ENCODE measurements around the gene DCLK2. TPM values are rescaled to one million over a fixed set of nuclear protein-coding genes. Genes with fewer than 3 reads are reported as not detected.
A peak's percentile ranks its signal among the peaks of the same experiment; 100 is the strongest.

The DCLK2 gene
- total RNA-seq, 1 experiment from 2014 or later, result 1.2 TPM

DNA sequence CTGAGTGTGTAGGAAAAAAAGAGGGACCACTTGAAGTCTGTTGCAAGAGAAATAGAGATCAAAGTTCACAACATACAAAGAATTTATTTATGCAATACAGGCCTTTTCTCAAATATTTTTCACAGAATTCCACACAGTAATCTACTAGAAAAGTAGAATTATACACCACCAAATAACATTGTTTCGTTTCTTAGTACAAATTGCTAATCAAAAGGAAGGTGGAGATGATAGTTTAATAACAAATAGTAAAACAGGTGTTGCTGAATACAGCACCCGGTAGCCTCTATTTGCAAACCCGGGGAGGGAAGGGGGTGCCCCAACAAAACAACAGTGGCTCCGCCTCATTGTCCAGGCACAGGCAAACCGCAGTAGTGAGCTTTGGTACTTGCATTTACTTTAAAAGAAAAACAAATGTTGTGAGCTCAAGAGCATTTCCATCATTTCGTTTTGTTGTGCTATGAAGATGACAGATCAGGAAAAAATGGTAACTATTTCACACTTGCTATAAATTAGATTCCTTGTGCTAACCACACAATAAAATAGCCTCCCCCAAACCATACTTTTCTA lies 186.4 kb downstream of the DCLK2 start:
- ChIA-PET POLR2A (ENCODE audit: unreplicated experiment) (no interaction called here), CTCF (no interaction called here)
- Histone ChIP-seq H3K27me3 (ENCODE audit: low read length) (no peaks in the 10 kb centered on the region), H2AFZ (ENCODE audit: low read length) (no peak overlapping the region), H3K36me3 (ENCODE audit: low read depth, low read length) (no peaks in the 10 kb centered on the region), H3F3A (ENCODE audit: low read length, unreplicated experiment) (no peaks in the 10 kb centered on the region), H3K4me1 (ENCODE audit: insufficient read depth, low read length) (peaks cover 7% of the 10 kb centered on the region), H3K79me2 (ENCODE audit: low read length) (no peaks in the 10 kb centered on the region), H3K27ac (ENCODE audit: low read length) (no peak overlapping the region), H3K9me2 (replicated peaks; ENCODE audit: low read length) (no peaks in the 10 kb centered on the region), H3K9ac (ENCODE audit: low read length) (no peak overlapping the region), H4K20me1 (ENCODE audit: low read length) (no peaks in the 10 kb centered on the region), H3K4me3 (ENCODE audit: low read length) (no peak overlapping the region), H3K4me2 (ENCODE audit: low read length) (no peak overlapping the region), H3K9me3 (ENCODE audit: low read length) (no peaks in the 10 kb centered on the region)
- DNase-seq (no peak), ATAC-seq (no peak)
- intact Hi-C loops (cut with micrococcal nuclease), result no loop called here
- TSS peak; percentile 44 for BruUV-seq (replicated peaks)
- TF ChIP-seq, protein P1, sequence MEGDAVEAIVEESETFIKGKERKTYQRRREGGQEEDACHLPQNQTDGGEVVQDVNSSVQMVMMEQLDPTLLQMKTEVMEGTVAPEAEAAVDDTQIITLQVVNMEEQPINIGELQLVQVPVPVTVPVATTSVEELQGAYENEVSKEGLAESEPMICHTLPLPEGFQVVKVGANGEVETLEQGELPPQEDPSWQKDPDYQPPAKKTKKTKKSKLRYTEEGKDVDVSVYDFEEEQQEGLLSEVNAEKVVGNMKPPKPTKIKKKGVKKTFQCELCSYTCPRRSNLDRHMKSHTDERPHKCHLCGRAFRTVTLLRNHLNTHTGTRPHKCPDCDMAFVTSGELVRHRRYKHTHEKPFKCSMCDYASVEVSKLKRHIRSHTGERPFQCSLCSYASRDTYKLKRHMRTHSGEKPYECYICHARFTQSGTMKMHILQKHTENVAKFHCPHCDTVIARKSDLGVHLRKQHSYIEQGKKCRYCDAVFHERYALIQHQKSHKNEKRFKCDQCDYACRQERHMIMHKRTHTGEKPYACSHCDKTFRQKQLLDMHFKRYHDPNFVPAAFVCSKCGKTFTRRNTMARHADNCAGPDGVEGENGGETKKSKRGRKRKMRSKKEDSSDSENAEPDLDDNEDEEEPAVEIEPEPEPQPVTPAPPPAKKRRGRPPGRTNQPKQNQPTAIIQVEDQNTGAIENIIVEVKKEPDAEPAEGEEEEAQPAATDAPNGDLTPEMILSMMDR (conservative IDR thresholded peaks at IDR 0.05; ENCODE audit: low read depth, low read length), result no peak
- TF ChIP-seq EZH2phosphoT487 (IDR thresholded peaks at IDR 0.05; ENCODE audit: borderline replicate concordance, low read length) (no peak), EZH2 (IDR thresholded peaks at IDR 0.05; ENCODE audit: low read length, unreplicated experiment) (no peak)

DNA sequence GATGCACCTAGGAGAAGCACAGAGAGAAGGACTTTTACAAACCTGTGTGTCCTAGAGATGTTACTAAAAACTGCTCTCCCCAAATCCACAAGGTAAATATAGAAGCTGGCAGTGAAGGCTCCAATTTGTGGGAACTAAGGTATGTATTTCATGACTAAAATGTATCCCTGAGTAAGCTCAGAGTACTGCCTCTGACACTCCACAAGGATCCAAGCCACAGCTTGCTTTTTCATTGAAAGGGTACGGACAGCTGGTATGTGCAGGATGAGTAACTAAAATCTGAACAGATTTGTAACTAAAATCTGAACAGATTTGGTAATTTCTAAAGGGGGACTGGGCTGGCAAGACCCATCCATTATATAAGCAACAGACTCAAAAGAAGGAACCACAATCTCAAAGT lies 187.6 kb downstream of the DCLK2 start:
- Histone ChIP-seq H3K4me2 (ENCODE audit: low read length) (no peak overlapping the region), H3F3A (ENCODE audit: low read length, unreplicated experiment) (no peaks in the 10 kb centered on the region), H3K9me3 (ENCODE audit: low read length) (no peaks in the 10 kb centered on the region), H3K9ac (ENCODE audit: low read length) (no peak overlapping the region), H3K4me1 (ENCODE audit: insufficient read depth, low read length) (peaks cover 7% of the 10 kb centered on the region), H3K79me2 (ENCODE audit: low read length) (no peaks in the 10 kb centered on the region), H4K20me1 (ENCODE audit: low read length) (no peaks in the 10 kb centered on the region), H3K4me3 (ENCODE audit: low read length) (no peak overlapping the region), H3K27ac (ENCODE audit: low read length) (no peak overlapping the region), H3K36me3 (ENCODE audit: low read depth, low read length) (no peaks in the 10 kb centered on the region), H3K9me2 (replicated peaks; ENCODE audit: low read length) (no peaks in the 10 kb centered on the region), H2AFZ (ENCODE audit: low read length) (no peak overlapping the region), H3K27me3 (ENCODE audit: low read length) (no peaks in the 10 kb centered on the region)
- no TSS peak for BruUV-seq (replicated peaks)
- intact Hi-C loops (cut with micrococcal nuclease), result no loop called here
- no peak for TF ChIP-seq EZH2phosphoT487 (IDR thresholded peaks at IDR 0.05; ENCODE audit: borderline replicate concordance, low read length)
- no peak for TF ChIP-seq EZH2 (IDR thresholded peaks at IDR 0.05; ENCODE audit: low read length, unreplicated experiment)
- TF ChIP-seq, protein P1 (conservative IDR thresholded peaks at IDR 0.05; ENCODE audit: low read depth, low read length), result no peak
- ATAC-seq, result no peak
- no peak for DNase-seq
- POLR2A ChIA-PET (ENCODE audit: unreplicated experiment), result no interaction called here
- CTCF ChIA-PET, result no interaction called here

DNA sequence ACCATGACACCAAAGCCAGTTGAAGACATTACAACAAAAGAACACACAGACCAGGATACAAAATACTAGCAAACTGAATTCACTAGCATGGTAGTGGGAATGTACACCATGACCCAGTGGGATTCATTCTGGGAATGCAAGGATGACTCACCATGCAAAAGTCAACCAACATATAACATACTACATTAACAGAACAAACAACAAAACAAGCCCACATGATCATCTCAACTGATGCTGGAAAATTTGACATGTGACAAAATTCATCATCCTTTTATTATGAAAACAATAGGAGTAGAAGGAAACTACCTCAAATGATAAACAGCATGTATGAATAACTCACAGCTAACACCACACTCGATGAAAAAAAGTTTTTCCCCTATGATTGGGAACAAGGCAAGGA lies 190.2 kb downstream of the DCLK2 start:
- CTCF ChIA-PET, result no interaction called here
- no peak for ATAC-seq

More for the DNA sequence above, 190.2 kb downstream of the DCLK2 start:
- intact Hi-C loops (cut with micrococcal nuclease), result no loop called here
- POLR2A ChIA-PET (ENCODE audit: unreplicated experiment), result no interaction called here
- Histone ChIP-seq H3F3A (ENCODE audit: low read length, unreplicated experiment) (no peaks in the 10 kb centered on the region), H3K9ac (ENCODE audit: low read length) (no peak overlapping the region), H3K9me3 (ENCODE audit: low read length) (no peaks in the 10 kb centered on the region), H3K4me1 (ENCODE audit: insufficient read depth, low read length) (peaks cover 7% of the 10 kb centered on the region), H3K36me3 (ENCODE audit: low read depth, low read length) (no peaks in the 10 kb centered on the region), H3K9me2 (replicated peaks; ENCODE audit: low read length) (no peaks in the 10 kb centered on the region), H3K27ac (ENCODE audit: low read length) (no peak overlapping the region), H3K4me2 (ENCODE audit: low read length) (no peak overlapping the region), H3K27me3 (ENCODE audit: low read length) (no peaks in the 10 kb centered on the region), H2AFZ (ENCODE audit: low read length) (no peak overlapping the region), H3K79me2 (ENCODE audit: low read length) (no peaks in the 10 kb centered on the region), H3K4me3 (ENCODE audit: low read length) (no peak overlapping the region), H4K20me1 (ENCODE audit: low read length) (no peaks in the 10 kb centered on the region)
- no TSS peak for BruUV-seq (replicated peaks)
- peak; percentile 35 for DNase-seq
- TF ChIP-seq EZH2 (IDR thresholded peaks at IDR 0.05; ENCODE audit: low read length, unreplicated experiment), result no peak
- TF ChIP-seq EZH2phosphoT487 (IDR thresholded peaks at IDR 0.05; ENCODE audit: borderline replicate concordance, low read length), result no peak
- TF ChIP-seq, protein P1 (conservative IDR thresholded peaks at IDR 0.05; ENCODE audit: low read depth, low read length), result no peak
